HCT116 (cell line): Measurements from ENCODE around the gene SLC25A44. TPM values are rescaled to one million over a fixed set of nuclear protein-coding genes. Genes with fewer than 3 reads are reported as not detected.

Source experiments
- ATAC-seq: fragments of 200-7000 bp; cut with Tn5 transposase; 2 replicates; pipeline ENCODE4 v1.9.1; 2020; ENCODE audit warnings: mild to moderate bottlenecking, moderate library complexity
- BruUV-seq: library from RNA; stranded (reverse); fragments of 400-500 nt; replicated peaks from 2 replicates; lab custom pipeline; 2021; lab: Mats Ljungman, UMichigan
- CTCF ChIA-PET: fragments of 300-600 bp; sonication (Branson Sonifier 250); formaldehyde crosslinking; loops from one replicate; lab custom pipeline; 2021; ENCODE audit warnings: antibody characterized with exemption; lab: Charles Lee
- POLR2A ChIA-PET: fragments of 300-600, 350-600 bp; sonication (Branson Sonifier 250); formaldehyde crosslinking; loops from one replicate; lab custom pipeline; 2021; ENCODE audit warnings: antibody characterized with exemption; lab: Charles Lee
- RAD21 ChIA-PET, 2 experiments: fragments of 300-600 bp; sonication (Branson Sonifier 250); formaldehyde crosslinking; loops; one replicate each; lab custom pipeline; 2023; ENCODE audit warnings: low total read pairs in 2 of 2; ENCODE audit not compliant: uncharacterized antibody in 2 of 2, unreplicated experiment in 2 of 2, low non-redundant PET in 1 of 2; lab: Charles Lee
- DNase-seq: peaks from one replicate; pipeline ENCODE4 v3.0.0-alpha.2; 2010; ENCODE audit warnings: low read depth, low spot score
- H2AFZ ChIP-seq: fragments of 200-600 bp; shearing (Covaris generic), sonication (generic); 2 replicates; pipeline ENCODE4 v1.6.1; 2017; ENCODE audit warnings: low read depth, mixed run types, mixed read lengths, antibody characterized with exemption, low read length; ENCODE audit not compliant: poor library complexity, severe bottlenecking
- H3K27ac ChIP-seq: 2 replicates; pipeline ENCODE4 v1.5.1; 2012; ENCODE audit warnings: low read depth, low read length
- H3K27me3 ChIP-seq: fragments of 200-600 bp; sonication (generic); 2 replicates; pipeline ENCODE4 v1.6.1; 2016; ENCODE audit warnings: mixed run types, low read length, mixed read lengths; ENCODE audit not compliant: insufficient read depth
- H3K36me3 ChIP-seq, 2 experiments: fragments of 200-500 bp in 1 of 2; fragments of 200-600 bp in 1 of 2; sonication (Bioruptor generic) in 1 of 2; sonication (generic) in 1 of 2; 2 replicates each; pipeline versions ENCODE4 v1.5.1 to v1.6.1; 2014 to 2016; ENCODE audit warnings: low read length in 2 of 2, inconsistent platforms in 1 of 2, mixed read lengths in 1 of 2, mixed run types in 1 of 2; ENCODE audit not compliant: insufficient read depth in 2 of 2, control insufficient read depth in 1 of 2
- H3K4me1 ChIP-seq, 2 experiments: fragments of 200-600 bp in 1 of 2; sonication (generic) in 1 of 2; 2 replicates each; pipeline versions ENCODE4 v1.5.1 to v1.6.1; 2012 to 2017; ENCODE audit warnings: low read length in 2 of 2, inconsistent platforms in 1 of 2, mild to moderate bottlenecking in 1 of 2, mixed read lengths in 1 of 2, mixed run types in 1 of 2, moderate library complexity in 1 of 2; ENCODE audit not compliant: insufficient read depth in 2 of 2, control insufficient read depth in 1 of 2
- H3K4me2 ChIP-seq: fragments of 200-600 bp; sonication (generic); 2 replicates; pipeline ENCODE4 v1.6.1; 2017; ENCODE audit warnings: mixed run types, low read length, mixed read lengths
- H3K4me3 ChIP-seq, 2 experiments: fragments of 200-600 bp in 1 of 2; sonication (generic) in 1 of 2; replicated peaks in 1 of 2; 2 replicates each; pipeline ENCODE4 v1.5.1; 2011 to 2016; ENCODE audit warnings: low read length in 2 of 2, control low read depth in 1 of 2, low read depth in 1 of 2, mild to moderate bottlenecking in 1 of 2, mixed read lengths in 1 of 2, mixed run types in 1 of 2
- H3K79me2 ChIP-seq: fragments of 200-600 bp; sonication (generic); 2 replicates; pipeline ENCODE4 v1.6.1; 2017; ENCODE audit warnings: mild to moderate bottlenecking, mixed run types, low read length, moderate library complexity, mixed read lengths; ENCODE audit not compliant: insufficient read depth
- H3K9ac ChIP-seq: fragments of 200-600 bp; sonication (generic); 2 replicates; pipeline ENCODE4 v1.6.1; 2016; ENCODE audit warnings: low read length, mixed read lengths
- H3K9me2 ChIP-seq: fragments of 200-600 bp; sonication (generic), shearing (Covaris generic); 2 replicates; pipeline ENCODE4 v1.6.1; 2017; ENCODE audit warnings: mixed run types, mild to moderate bottlenecking, moderate library complexity; ENCODE audit not compliant: insufficient read depth
- H3K9me3 ChIP-seq, 2 experiments: fragments of 200-500 bp in 1 of 2; fragments of 200-600 bp in 1 of 2; sonication (Bioruptor generic) in 1 of 2; sonication (generic) in 1 of 2; 2 replicates each; pipeline ENCODE4 v1.6.1; 2014 to 2017; ENCODE audit warnings: low read length in 2 of 2, mixed read lengths in 2 of 2, inconsistent platforms in 1 of 2, low read depth in 1 of 2, mild to moderate bottlenecking in 1 of 2, mixed run types in 1 of 2, moderate library complexity in 1 of 2; ENCODE audit not compliant: control insufficient read depth in 1 of 2, insufficient read depth in 1 of 2
- H4K20me1 ChIP-seq: fragments of 200-600 bp; sonication (generic), shearing (Covaris generic); 2 replicates; pipeline ENCODE4 v1.6.1; 2017; ENCODE audit warnings: mixed run types, mild to moderate bottlenecking, moderate library complexity; ENCODE audit not compliant: insufficient read depth
- ATF3 ChIP-seq: IDR thresholded peaks from 2 replicates; pipeline ENCODE4 v1.6.1; 2012
- CBX3 ChIP-seq: IDR thresholded peaks from 2 replicates; pipeline ENCODE4 v1.6.1; 2012; ENCODE audit warnings: low read depth
- CTCF ChIP-seq, 3 experiments: fragments of 200-600 bp in 1 of 3; sonication (generic) in 1 of 3; IDR thresholded peaks in 2 of 3; conservative IDR thresholded peaks in 1 of 3; 2 replicates each; pipeline ENCODE4 v1.5.1; 2012 to 2017; ENCODE audit warnings: low read depth in 2 of 3, low read length in 2 of 3, antibody characterized with exemption in 1 of 3, borderline replicate concordance in 1 of 3, control low read depth in 1 of 3, mild to moderate bottlenecking in 1 of 3, mixed read lengths in 1 of 3, mixed run types in 1 of 3, moderate library complexity in 1 of 3; ENCODE audit not compliant: insufficient read depth in 1 of 3
- EZH2 ChIP-seq: fragments of 200-600 bp; sonication (generic); IDR thresholded peaks from 2 replicates; pipeline ENCODE4 v1.6.1; 2017; ENCODE audit warnings: antibody characterized with exemption, mixed run types
- EZH2phosphoT487 ChIP-seq: fragments of 200-600 bp; IDR thresholded peaks from 2 replicates; pipeline ENCODE4 v1.6.1; 2018; ENCODE audit warnings: antibody characterized with exemption, borderline replicate concordance
- POLR2A ChIP-seq: IDR thresholded peaks from 2 replicates; pipeline ENCODE4 v1.7.0; 2011; ENCODE audit warnings: borderline replicate concordance; ENCODE audit not compliant: insufficient read depth, insufficient read length; ENCODE audit errors: extremely low read depth
- POLR2AphosphoS5 ChIP-seq: IDR thresholded peaks from 2 replicates; pipeline ENCODE4 v1.6.1; 2011; ENCODE audit warnings: mild to moderate bottlenecking, low read depth, low read length, moderate library complexity
- RAD21 ChIP-seq: IDR thresholded peaks from 2 replicates; pipeline ENCODE4 v1.6.1; 2012; ENCODE audit warnings: low read depth, mild to moderate bottlenecking
- REST ChIP-seq: IDR thresholded peaks from 2 replicates; pipeline ENCODE4 v1.6.1; 2012; ENCODE audit warnings: low read depth
- SP1 ChIP-seq: IDR thresholded peaks from 2 replicates; pipeline ENCODE4 v1.6.1; 2012; ENCODE audit warnings: low read depth
- YY1 ChIP-seq: IDR thresholded peaks from 2 replicates; pipeline ENCODE4 v1.6.1; 2011; ENCODE audit warnings: low read length, low read depth, moderate library complexity, mild to moderate bottlenecking; ENCODE audit not compliant: insufficient replicate concordance; ENCODE audit errors: extremely low read depth
- ZBTB33 ChIP-seq: IDR thresholded peaks from 2 replicates; pipeline ENCODE4 v1.6.1; 2011; ENCODE audit warnings: mild to moderate bottlenecking, low read length, moderate library complexity; ENCODE audit not compliant: insufficient replicate concordance; ENCODE audit errors: extremely low read depth
- ZNF274 ChIP-seq: fragments of 200-500 bp; sonication (Bioruptor generic); IDR thresholded peaks from 2 replicates; pipeline ENCODE4 v1.6.1; 2014; ENCODE audit warnings: mild to moderate bottlenecking, low read depth, low read length, inconsistent platforms
- intact Hi-C: fragments of 100-400 bp; cut with micrococcal nuclease; formaldehyde crosslinking; loops from 2 replicates; pipeline ENCODE4 v1.10.0; 2022
- total RNA-seq: library from RNA; stranded (reverse); gene quantifications from one replicate; pipeline ENCODE4 v1.2.1, GENCODE V29; 2021; ENCODE audit not compliant: unreplicated experiment

Gene SLC25A44
- total RNA-seq, 1 experiment from 2014 or later, result 17.5 TPM

- Histone ChIP-seq H2AFZ (no peak overlapping the region), H3K27me3 (peaks cover 3% of the 10 kb centered on the region; the same call in 1 of the 2 replicates), H3K4me2 (no peak overlapping the region), H3K36me3 (no peaks in the 10 kb centered on the region), H3K27ac (no peak overlapping the region), H3K9ac (no peak overlapping the region), H3K79me2 (no peaks in the 10 kb centered on the region), H3K9me3 (no peaks in the 10 kb centered on the region), H4K20me1 (no peaks in the 10 kb centered on the region), H3K4me3 (no peak overlapping the region), H3K4me1 (no peaks in the 10 kb centered on the region), H3K9me2 (no peaks in the 10 kb centered on the region)
- DNase-seq (no peak), ATAC-seq (no peak)
- no TSS peak for BruUV-seq
- TF ChIP-seq ZBTB33, result no peak
- TF ChIP-seq RAD21, result no peak
- TF ChIP-seq CBX3, result no peak
- no peak for TF ChIP-seq EZH2
- TF ChIP-seq YY1, result no peak
- TF ChIP-seq SP1, result no peak
- no peak for TF ChIP-seq ZNF274
- ChIA-PET CTCF (interaction anchor here (1.5 kb wide), 1 partner anchor 60 kb away, joined by 3 read pairs; the partner anchor contains the start of gene PMF1), RAD21 (interaction anchor here in 1 of 2 experiments (0.5 kb wide), 1 partner anchor 73 kb away, joined by 3 read pairs; no protein-coding TSS in a partner anchor), POLR2A (no interaction called here)
- intact Hi-C loops, result no loop called here
These were observed 41.3 kb upstream of the SLC25A44 start for GRCh38 chr1:156152628-156153027.

GRCh38 chr1:156153362-156153761, 40.5 kb upstream of the SLC25A44 start, which contains the start of gene SEMA4A:
Gene SEMA4A, plus strand, starts transcription at chr1:156153585. Its CDS starts 994 bp downstream, at chr1:156154579.
- no peaks in the 10 kb centered on the region for H4K20me1 ChIP-seq
- no peak within 1 kb of the TSS for H3K4me3 ChIP-seq
- H3K9ac ChIP-seq, result no peak within 1 kb of the TSS
- H3K9me2 ChIP-seq, result no peaks in the 10 kb centered on the region
- ChIA-PET CTCF (no interaction called here), POLR2A (no interaction called here), RAD21 (no interaction called here)
- H3K9me3 ChIP-seq, result no peaks in the 10 kb centered on the region
- no peak for DNase-seq
- intact Hi-C loops, result no loop called here
- no peak within 1 kb of the TSS for H3K27ac ChIP-seq
- 0 out of 2 replicates have a peak, but pooled peaks cover 6% of the 10 kb centered on the region for H3K27me3 ChIP-seq
- BruUV-seq, result no TSS peak
- no peaks in the 10 kb centered on the region for H3K79me2 ChIP-seq
- ATAC-seq, result no peak
- H2AFZ ChIP-seq, result no peak within 1 kb of the TSS
- H3K4me2 ChIP-seq, result no peak within 1 kb of the TSS
- H3K4me1 ChIP-seq, result no peaks in the 10 kb centered on the region
- no peaks in the 10 kb centered on the region for H3K36me3 ChIP-seq
- TF ChIP-seq REST, result no peak
- no peak for TF ChIP-seq EZH2phosphoT487
- no peak for TF ChIP-seq ATF3
- TF ChIP-seq POLR2AphosphoS5, result no peak
- TF ChIP-seq CTCF (IDR thresholded peaks at IDR 0.05 in 2 of 3, conservative IDR thresholded peaks at IDR 0.05 in 1 of 3; ENCODE audit: borderline replicate concordance in 1 of 3, insufficient read depth in 1 of 3, low read depth in 2 of 3, low read length in 2 of 3), result no peak
- TF ChIP-seq POLR2A, result no peak
